NT2/D1 (cell line): Measurements from ENCODE around the gene MALAT1.

ENCODE experiments used
- DNase-seq: peaks from one replicate; pipeline ENCODE4 v3.0.0-alpha.2; 2011; ENCODE audit warnings: low read depth, low spot score
- H3K27me3 ChIP-seq: 2 replicates; pipeline ENCODE4 v1.6.0; 2011; ENCODE audit warnings: mild to moderate bottlenecking; ENCODE audit not compliant: insufficient read length, insufficient read depth
- H3K36me3 ChIP-seq: 2 replicates; pipeline ENCODE4 v1.6.1; 2011; ENCODE audit warnings: mild to moderate bottlenecking, low read length, mixed read lengths; ENCODE audit not compliant: insufficient read depth, insufficient read length
- H3K4me1 ChIP-seq: 2 replicates; pipeline ENCODE4 v1.5.1; 2011; ENCODE audit not compliant: insufficient read depth, insufficient read length
- H3K4me3 ChIP-seq: 2 replicates; pipeline ENCODE4 v1.5.1; 2011; ENCODE audit warnings: low read depth; ENCODE audit not compliant: insufficient read length
- H3K9ac ChIP-seq: 2 replicates; pipeline ENCODE4 v1.6.0; 2011; ENCODE audit warnings: low read depth; ENCODE audit not compliant: insufficient read length
- H3K9me3 ChIP-seq: 2 replicates; pipeline ENCODE4 v1.5.1; 2011; ENCODE audit warnings: mild to moderate bottlenecking, low read length; ENCODE audit not compliant: insufficient read depth
- SUZ12 ChIP-seq: IDR thresholded peaks from 2 replicates; pipeline ENCODE4 v1.6.1; 2011; ENCODE audit not compliant: insufficient read length, insufficient read depth; ENCODE audit errors: extremely low read depth
- YY1 ChIP-seq: IDR thresholded peaks from 2 replicates; pipeline ENCODE4 v1.6.1; 2011; ENCODE audit not compliant: insufficient read length, insufficient read depth
- ZNF274 ChIP-seq: IDR thresholded peaks from 2 replicates; pipeline ENCODE4 v1.6.1; 2011; ENCODE audit warnings: mild to moderate bottlenecking, low read depth, low read length

The MALAT1 gene

GRCh38 chr11:65486570-65487466 is 12.0 kb upstream of the MALAT1 start:
- H3K4me3 ChIP-seq, result no peak overlapping the region
- H3K36me3 ChIP-seq, result no peaks in the 10 kb centered on the region
- H3K4me1 ChIP-seq, result peaks cover 28% of the 10 kb centered on the region
- DNase-seq, result no peak
- TF ChIP-seq ZNF274 (no peak), SUZ12 (no peak), YY1 (no peak)
- peak overlapping the region; percentile 34 for H3K9ac ChIP-seq
- H3K9me3 ChIP-seq, result no peaks in the 10 kb centered on the region
- no peaks in the 10 kb centered on the region for H3K27me3 ChIP-seq

- H3K4me3 ChIP-seq, result peak overlapping the region; percentile 25
- TF ChIP-seq ZNF274 (no peak), SUZ12 (no peak), YY1 (no peak)
- DNase-seq, result peak; percentile 99
- H3K4me1 ChIP-seq, result peaks cover 34% of the 10 kb centered on the region
- peak overlapping the region; percentile 82 for H3K9ac ChIP-seq
- no peaks in the 10 kb centered on the region for H3K36me3 ChIP-seq
- H3K9me3 ChIP-seq, result no peaks in the 10 kb centered on the region
- no peaks in the 10 kb centered on the region for H3K27me3 ChIP-seq
Observed at GRCh38 chr11:65487467-65488272, 11.2 kb upstream of the MALAT1 start.

GRCh38 chr11:65488273-65489034 is 10.4 kb upstream of the MALAT1 start:
- Histone ChIP-seq H3K4me1 (peaks cover 34% of the 10 kb centered on the region), H3K27me3 (no peaks in the 10 kb centered on the region), H3K9me3 (no peaks in the 10 kb centered on the region), H3K4me3 (peak overlapping the region; percentile 25), H3K36me3 (no peaks in the 10 kb centered on the region), H3K9ac (peak overlapping the region; percentile 82)
- DNase-seq, result no peak
- TF ChIP-seq ZNF274, result no peak
- no peak for TF ChIP-seq YY1
- no peak for TF ChIP-seq SUZ12

- H3K9ac ChIP-seq, result peak overlapping the region; percentile 32
Observed at GRCh38 chr11:65489035-65489705, 9.7 kb upstream of the MALAT1 start.

GRCh38 chr11:65489706-65490320 is 9.0 kb upstream of the MALAT1 start:
- peak overlapping the region; percentile 32 for H3K9ac ChIP-seq
- no peak for DNase-seq

More at GRCh38 chr11:65489035-65489705, 9.7 kb upstream of the MALAT1 start:
- H3K27me3 ChIP-seq, result no peaks in the 10 kb centered on the region
- no peak for TF ChIP-seq SUZ12
- TF ChIP-seq ZNF274, result no peak
- TF ChIP-seq YY1, result no peak
- DNase-seq, result peak; percentile 88
- no peaks in the 10 kb centered on the region for H3K9me3 ChIP-seq
- H3K4me1 ChIP-seq, result peaks cover 34% of the 10 kb centered on the region
- H3K4me3 ChIP-seq, result no peak overlapping the region
- H3K36me3 ChIP-seq, result no peaks in the 10 kb centered on the region

GRCh38 chr11:65491163-65491465 is 7.7 kb upstream of the MALAT1 start:
- H3K4me3 ChIP-seq, result no peak overlapping the region
- H3K4me1 ChIP-seq, result peaks cover 37% of the 10 kb centered on the region
- H3K9ac ChIP-seq, result peak overlapping the region; percentile 44
- no peaks in the 10 kb centered on the region for H3K9me3 ChIP-seq
- no peaks in the 10 kb centered on the region for H3K36me3 ChIP-seq
- no peak for TF ChIP-seq ZNF274
- no peak for TF ChIP-seq SUZ12
- TF ChIP-seq YY1, result no peak
- no peak for DNase-seq
- H3K27me3 ChIP-seq, result no peaks in the 10 kb centered on the region

More at GRCh38 chr11:65489706-65490320, 9.0 kb upstream of the MALAT1 start:
- H3K27me3 ChIP-seq, result no peaks in the 10 kb centered on the region
- no peaks in the 10 kb centered on the region for H3K9me3 ChIP-seq
- peaks cover 37% of the 10 kb centered on the region for H3K4me1 ChIP-seq
- H3K4me3 ChIP-seq, result no peak overlapping the region
- no peak for TF ChIP-seq ZNF274
- no peak for TF ChIP-seq YY1
- TF ChIP-seq SUZ12, result no peak
- no peaks in the 10 kb centered on the region for H3K36me3 ChIP-seq
